ENCODE results near the gene USP34.
A peak's percentile ranks its signal among the peaks of the same experiment; 100 is the strongest.

The USP34 gene

GRCh38 chr2:61218817-61219170 lies 252.1 kb downstream of the USP34 start:
- WGBS, result 100% methylated on average over 1 of the region's 2 CpGs
- no peak for DNase-seq
- no peak overlapping the region for H2BK120ac ChIP-seq (ENCODE audit: low read depth, low read length)
- no peak overlapping the region for H3K27ac ChIP-seq (ENCODE audit: low read length, poor library complexity, severe bottlenecking)
- no peak overlapping the region for H2AK5ac ChIP-seq (ENCODE audit: low read length, severe bottlenecking)
- peaks cover 7% of the 10 kb centered on the region for H3K79me1 ChIP-seq (replicated peaks; ENCODE audit: low read length, poor library complexity, severe bottlenecking)
- no peak overlapping the region for H3K23ac ChIP-seq (ENCODE audit: low read length in 2 of 2)
- H3K27me3 ChIP-seq (ENCODE audit: control insufficient read depth in 1 of 2, insufficient read depth in 1 of 2, low read length in 2 of 2), result no peaks in the 10 kb centered on the region
- no peak overlapping the region for H2AFZ ChIP-seq (ENCODE audit: low read depth, low read length)
- no peaks in the 10 kb centered on the region for H3K4me1 ChIP-seq (ENCODE audit: control insufficient read depth, insufficient read depth, low read depth, low read length)
- peaks cover 11 to 94% of the 10 kb centered on the region in 2 experiments for H3K36me3 ChIP-seq (ENCODE audit: control insufficient read depth in 1 of 2, insufficient read depth in 2 of 2, low read depth in 1 of 2, low read length in 2 of 2)
- H3K4ac ChIP-seq (ENCODE audit: low read depth in 1 of 2, low read length in 2 of 2), result no peak overlapping the region
- no peak overlapping the region for H4K91ac ChIP-seq (ENCODE audit: low read length)
- H4K8ac ChIP-seq (ENCODE audit: low read length), result no peak overlapping the region
- no peak overlapping the region for H3K14ac ChIP-seq (ENCODE audit: low read length in 2 of 2)
- H3K9ac ChIP-seq (ENCODE audit: low read length), result no peak overlapping the region
- no peaks in the 10 kb centered on the region for H3K9me3 ChIP-seq (ENCODE audit: control insufficient read depth, low read length)
- no peak overlapping the region for H2BK12ac ChIP-seq (ENCODE audit: low read length in 2 of 2)
- no peak overlapping the region for H3K4me3 ChIP-seq (ENCODE audit: insufficient read depth in 1 of 2, low read depth in 1 of 2, low read length in 2 of 2)
- H3K4me2 ChIP-seq (ENCODE audit: low read length, poor library complexity, severe bottlenecking), result no peak overlapping the region
- H2BK5ac ChIP-seq (ENCODE audit: low read depth, low read length, poor library complexity, severe bottlenecking), result no peak overlapping the region
- no peak overlapping the region for H2BK15ac ChIP-seq (ENCODE audit: low read depth, poor library complexity, severe bottlenecking)
- H3K18ac ChIP-seq (ENCODE audit: low read depth in 1 of 2, low read length in 2 of 2), result no peak overlapping the region

- Histone ChIP-seq H3K23ac (ENCODE audit: low read length in 2 of 2) (no peak overlapping the region), H3K9me3 (ENCODE audit: control insufficient read depth, low read length) (no peaks in the 10 kb centered on the region), H2BK12ac (ENCODE audit: low read length in 2 of 2) (no peak overlapping the region), H3K18ac (ENCODE audit: low read depth in 1 of 2, low read length in 2 of 2) (no peak overlapping the region), H3K79me1 (replicated peaks; ENCODE audit: low read length, poor library complexity, severe bottlenecking) (peaks cover 7% of the 10 kb centered on the region), H2BK120ac (ENCODE audit: low read depth, low read length) (no peak overlapping the region), H2BK15ac (ENCODE audit: low read depth, poor library complexity, severe bottlenecking) (no peak overlapping the region), H3K36me3 (ENCODE audit: control insufficient read depth in 1 of 2, insufficient read depth in 2 of 2, low read depth in 1 of 2, low read length in 2 of 2) (peaks cover 11 to 94% of the 10 kb centered on the region in 2 experiments), H2AK5ac (ENCODE audit: low read length, severe bottlenecking) (no peak overlapping the region), H3K9ac (ENCODE audit: low read length) (no peak overlapping the region), H3K4ac (ENCODE audit: low read depth in 1 of 2, low read length in 2 of 2) (no peak overlapping the region), H2AFZ (ENCODE audit: low read depth, low read length) (no peak overlapping the region), H4K91ac (ENCODE audit: low read length) (no peak overlapping the region), H3K4me3 (ENCODE audit: insufficient read depth in 1 of 2, low read depth in 1 of 2, low read length in 2 of 2) (no peak overlapping the region), H3K27me3 (ENCODE audit: control insufficient read depth in 1 of 2, insufficient read depth in 1 of 2, low read length in 2 of 2) (no peaks in the 10 kb centered on the region), H3K14ac (ENCODE audit: low read length in 2 of 2) (no peak overlapping the region), H4K8ac (ENCODE audit: low read length) (no peak overlapping the region), H3K4me1 (ENCODE audit: control insufficient read depth, insufficient read depth, low read depth, low read length) (no peaks in the 10 kb centered on the region), H3K27ac (ENCODE audit: low read length, poor library complexity, severe bottlenecking) (no peak overlapping the region), H3K4me2 (ENCODE audit: low read length, poor library complexity, severe bottlenecking) (no peak overlapping the region), H2BK5ac (ENCODE audit: low read depth, low read length, poor library complexity, severe bottlenecking) (no peak overlapping the region)
- 93% methylated on average over 3 of the region's 4 CpGs for WGBS
- DNase-seq, result no peak
Observed at GRCh38 chr2:61218076-61218816, 252.6 kb downstream of the USP34 start.

GRCh38 chr2:61214171-61214570 lies 256.7 kb downstream of the USP34 start:
- no peak overlapping the region for H3K9ac ChIP-seq (ENCODE audit: low read length)
- H3K23ac ChIP-seq (ENCODE audit: low read length in 2 of 2), result no peak overlapping the region
- no peak overlapping the region for H3K4me2 ChIP-seq (ENCODE audit: low read length, poor library complexity, severe bottlenecking)
- H2AFZ ChIP-seq (ENCODE audit: low read depth, low read length), result no peak overlapping the region
- H3K18ac ChIP-seq (ENCODE audit: low read depth in 1 of 2, low read length in 2 of 2), result no peak overlapping the region
- H2BK12ac ChIP-seq (ENCODE audit: low read length in 2 of 2), result no peak overlapping the region
- peaks cover 11 to 83% of the 10 kb centered on the region in 2 experiments for H3K36me3 ChIP-seq (ENCODE audit: control insufficient read depth in 1 of 2, insufficient read depth in 2 of 2, low read depth in 1 of 2, low read length in 2 of 2)
- H3K4ac ChIP-seq (ENCODE audit: low read depth in 1 of 2, low read length in 2 of 2), result no peak overlapping the region
- H3K9me3 ChIP-seq (ENCODE audit: control insufficient read depth, low read length), result no peaks in the 10 kb centered on the region
- H3K27me3 ChIP-seq (ENCODE audit: control insufficient read depth in 1 of 2, insufficient read depth in 1 of 2, low read length in 2 of 2), result no peaks in the 10 kb centered on the region
- no peak overlapping the region for H2BK15ac ChIP-seq (ENCODE audit: low read depth, poor library complexity, severe bottlenecking)
- H3K79me1 ChIP-seq (replicated peaks; ENCODE audit: low read length, poor library complexity, severe bottlenecking), result peaks cover 9% of the 10 kb centered on the region
- H2AK5ac ChIP-seq (ENCODE audit: low read length, severe bottlenecking), result no peak overlapping the region
- no peak for DNase-seq
- no peak overlapping the region for H3K27ac ChIP-seq (ENCODE audit: low read length, poor library complexity, severe bottlenecking)
- no peak overlapping the region for H2BK120ac ChIP-seq (ENCODE audit: low read depth, low read length)
- no peak overlapping the region for H4K8ac ChIP-seq (ENCODE audit: low read length)
- WGBS, result 96% methylated on average over 4 of the region's 4 CpGs
- peaks cover 2% of the 10 kb centered on the region for H3K4me1 ChIP-seq (ENCODE audit: control insufficient read depth, insufficient read depth, low read depth, low read length)
- H3K4me3 ChIP-seq (ENCODE audit: insufficient read depth in 1 of 2, low read depth in 1 of 2, low read length in 2 of 2), result no peak overlapping the region
- H4K91ac ChIP-seq (ENCODE audit: low read length), result no peak overlapping the region
- H3K14ac ChIP-seq (ENCODE audit: low read length in 2 of 2), result no peak overlapping the region
- no peak overlapping the region for H2BK5ac ChIP-seq (ENCODE audit: low read depth, low read length, poor library complexity, severe bottlenecking)

- H3K4me3 ChIP-seq (ENCODE audit: insufficient read depth in 1 of 2, low read depth in 1 of 2, low read length in 2 of 2), result no peak overlapping the region
- no peak overlapping the region for H4K8ac ChIP-seq (ENCODE audit: low read length)
- no peak overlapping the region for H3K18ac ChIP-seq (ENCODE audit: low read depth in 1 of 2, low read length in 2 of 2)
- H3K23ac ChIP-seq (ENCODE audit: low read length in 2 of 2), result no peak overlapping the region
- peaks cover 13% of the 10 kb centered on the region for H3K79me1 ChIP-seq (replicated peaks; ENCODE audit: low read length, poor library complexity, severe bottlenecking)
- no peak overlapping the region for H3K4me2 ChIP-seq (ENCODE audit: low read length, poor library complexity, severe bottlenecking)
- 97% methylated on average over 1 of the region's 5 CpGs for WGBS
- no peaks in the 10 kb centered on the region for H3K9me3 ChIP-seq (ENCODE audit: control insufficient read depth, low read length)
- no peak overlapping the region for H3K14ac ChIP-seq (ENCODE audit: low read length in 2 of 2)
- H4K91ac ChIP-seq (ENCODE audit: low read length), result no peak overlapping the region
- peaks cover 13 to 89% of the 10 kb centered on the region in 2 experiments for H3K36me3 ChIP-seq (ENCODE audit: control insufficient read depth in 1 of 2, insufficient read depth in 2 of 2, low read depth in 1 of 2, low read length in 2 of 2)
- H3K4ac ChIP-seq (ENCODE audit: low read depth in 1 of 2, low read length in 2 of 2), result no peak overlapping the region
- peaks cover 2% of the 10 kb centered on the region for H3K4me1 ChIP-seq (ENCODE audit: control insufficient read depth, insufficient read depth, low read depth, low read length)
- no peaks in the 10 kb centered on the region for H3K27me3 ChIP-seq (ENCODE audit: control insufficient read depth in 1 of 2, insufficient read depth in 1 of 2, low read length in 2 of 2)
- no peak overlapping the region for H2AFZ ChIP-seq (ENCODE audit: low read depth, low read length)
- H2BK12ac ChIP-seq (ENCODE audit: low read length in 2 of 2), result no peak overlapping the region
- peak; percentile 70 for DNase-seq
- no peak overlapping the region for H2AK5ac ChIP-seq (ENCODE audit: low read length, severe bottlenecking)
- H2BK120ac ChIP-seq (ENCODE audit: low read depth, low read length), result no peak overlapping the region
- no peak overlapping the region for H3K27ac ChIP-seq (ENCODE audit: low read length, poor library complexity, severe bottlenecking)
- H3K9ac ChIP-seq (ENCODE audit: low read length), result peak overlapping the region; percentile 43
- H2BK15ac ChIP-seq (ENCODE audit: low read depth, poor library complexity, severe bottlenecking), result no peak overlapping the region
- H2BK5ac ChIP-seq (ENCODE audit: low read depth, low read length, poor library complexity, severe bottlenecking), result no peak overlapping the region
Observed at GRCh38 chr2:61210332-61210981, 260.4 kb downstream of the USP34 start.

Data from mesenchymal stem cell (in vitro differentiated cells and primary cell).